DMS53 treated with DMSO at 0.1 percent for 48 hours (cell line): ENCODE measurements around the gene WNT9B.

ENCODE experiments used
- DNase-seq: peaks from one replicate; lab custom pipeline; 2025; ENCODE audit not compliant: unreplicated experiment; lab: John Stamatoyannopoulos, UW

Gene WNT9B, protein sequence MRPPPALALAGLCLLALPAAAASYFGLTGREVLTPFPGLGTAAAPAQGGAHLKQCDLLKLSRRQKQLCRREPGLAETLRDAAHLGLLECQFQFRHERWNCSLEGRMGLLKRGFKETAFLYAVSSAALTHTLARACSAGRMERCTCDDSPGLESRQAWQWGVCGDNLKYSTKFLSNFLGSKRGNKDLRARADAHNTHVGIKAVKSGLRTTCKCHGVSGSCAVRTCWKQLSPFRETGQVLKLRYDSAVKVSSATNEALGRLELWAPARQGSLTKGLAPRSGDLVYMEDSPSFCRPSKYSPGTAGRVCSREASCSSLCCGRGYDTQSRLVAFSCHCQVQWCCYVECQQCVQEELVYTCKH

DNA sequence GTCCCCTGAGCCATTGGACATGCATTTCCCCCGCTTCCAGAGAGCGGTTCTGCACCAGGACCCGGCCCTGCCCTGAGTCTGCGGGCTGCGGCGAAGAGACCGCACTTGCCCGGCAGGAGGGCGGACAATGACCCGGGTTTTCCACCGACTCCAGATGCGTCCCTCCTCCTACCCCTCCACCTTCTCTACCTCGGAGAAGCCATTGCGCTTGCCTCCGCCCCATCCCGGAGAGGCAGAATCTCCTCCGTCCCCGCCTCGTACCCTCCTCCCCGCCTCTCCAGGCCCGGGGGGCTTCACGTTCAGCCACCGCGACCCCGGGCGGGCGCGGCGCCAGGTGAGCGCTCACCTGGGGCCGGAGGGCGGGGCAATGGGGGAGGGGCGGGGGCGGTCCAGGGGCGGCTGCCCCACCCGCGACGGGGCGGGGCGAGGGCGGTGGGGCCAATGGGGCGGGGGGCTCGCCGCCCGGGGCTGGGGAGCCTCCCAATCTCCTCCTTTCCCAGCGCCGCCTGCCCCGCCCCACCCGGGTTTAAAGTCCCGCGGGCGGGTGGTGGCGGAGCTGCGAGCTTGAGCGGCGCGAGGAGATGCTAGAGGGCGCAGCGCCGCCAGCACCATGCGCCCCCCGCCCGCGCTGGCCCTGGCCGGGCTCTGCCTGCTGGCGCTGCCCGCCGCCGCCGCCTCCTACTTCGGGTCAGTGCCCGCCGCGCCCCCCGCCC, at the start of gene WNT9B:
Gene WNT9B, plus strand, starts transcription at position 555 of the 713 bp plus-strand sequence. Its CDS starts 56 bp downstream, at position 611.
- peak; percentile 55 for DNase-seq

DNA sequence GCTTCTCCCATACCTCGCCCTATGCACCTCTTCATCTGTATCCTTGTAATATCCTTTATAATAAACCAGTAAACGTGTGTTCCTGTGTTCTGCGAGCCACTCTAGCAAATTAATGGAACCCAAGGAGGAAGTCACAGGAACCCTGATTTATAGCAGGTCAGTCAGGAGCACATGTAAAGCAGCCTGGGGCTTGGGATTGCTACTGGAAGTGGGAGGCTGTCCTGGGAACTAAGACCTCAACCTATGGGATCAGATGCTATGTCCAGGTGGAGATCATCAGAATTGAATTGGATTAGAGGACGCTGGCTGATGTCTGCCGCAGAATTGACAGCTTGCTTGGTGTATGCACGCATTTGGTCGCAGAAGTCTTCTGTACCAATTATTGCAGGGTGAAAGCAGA, 48.6 kb upstream of the WNT9B start:
- DNase-seq = no peak

- no peak for DNase-seq
Observed at GRCh38 chr17:46803544-46803943, 47.8 kb upstream of the WNT9B start.

DNA sequence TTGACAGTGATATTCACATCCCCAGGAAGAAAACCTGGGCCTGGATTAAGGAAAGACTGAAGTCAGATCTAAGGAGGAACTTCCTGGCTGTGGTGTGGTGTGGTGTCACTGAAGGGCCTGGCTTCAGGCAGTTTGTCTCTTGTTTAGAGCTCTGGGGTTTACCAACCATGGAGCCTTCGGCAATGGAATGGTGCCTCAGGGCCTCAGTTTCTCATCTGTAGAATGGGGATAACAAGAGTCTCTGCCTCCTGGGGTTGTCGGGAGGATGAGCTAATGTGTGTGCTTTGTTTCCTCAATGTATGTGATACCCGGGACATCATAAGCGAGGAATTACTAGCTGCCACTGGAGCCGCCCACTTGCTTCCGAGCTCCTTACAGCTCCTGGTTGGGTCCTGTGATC, 45.6 kb upstream of the WNT9B start:
- no peak for DNase-seq

GRCh38 chr17:46809110-46809571, 42.2 kb upstream of the WNT9B start:
- DNase-seq = no peak

GRCh38 chr17:46810837-46811236, 40.5 kb upstream of the WNT9B start:
- no peak for DNase-seq

DNA sequence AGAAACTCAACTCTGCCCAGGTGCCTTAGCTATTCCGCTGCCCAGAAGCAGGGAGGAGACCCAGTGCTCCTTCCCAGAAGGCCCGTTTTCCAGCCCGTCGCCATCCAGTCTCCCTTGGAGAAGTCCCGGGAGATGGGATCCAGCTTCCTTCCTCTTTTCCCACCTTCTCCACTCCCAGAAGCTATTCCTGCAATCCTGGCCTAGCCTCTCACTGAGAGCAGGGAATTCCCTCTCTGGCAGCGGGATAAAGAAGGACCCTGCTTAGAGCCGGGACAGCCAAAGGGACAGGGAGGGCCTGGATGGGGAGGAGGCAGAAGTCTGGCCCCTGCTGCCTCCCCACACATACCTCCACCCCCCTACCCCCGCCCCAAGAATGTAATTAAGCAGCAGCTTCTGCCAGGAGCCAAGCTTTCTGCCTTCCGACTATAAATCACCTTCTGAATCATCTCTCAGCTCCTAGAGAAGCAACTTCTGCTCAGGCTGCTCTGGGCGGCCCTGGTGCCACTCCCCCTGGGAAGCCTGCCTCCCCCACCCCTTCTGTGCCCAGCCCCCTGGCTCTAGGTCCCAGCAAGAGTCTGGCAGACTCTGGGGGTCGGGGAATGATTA, 39.3 kb upstream of the WNT9B start:
- DNase-seq = no peak

GRCh38 chr17:46812624-46813318, 38.6 kb upstream of the WNT9B start:
- DNase-seq = no peak

DNA sequence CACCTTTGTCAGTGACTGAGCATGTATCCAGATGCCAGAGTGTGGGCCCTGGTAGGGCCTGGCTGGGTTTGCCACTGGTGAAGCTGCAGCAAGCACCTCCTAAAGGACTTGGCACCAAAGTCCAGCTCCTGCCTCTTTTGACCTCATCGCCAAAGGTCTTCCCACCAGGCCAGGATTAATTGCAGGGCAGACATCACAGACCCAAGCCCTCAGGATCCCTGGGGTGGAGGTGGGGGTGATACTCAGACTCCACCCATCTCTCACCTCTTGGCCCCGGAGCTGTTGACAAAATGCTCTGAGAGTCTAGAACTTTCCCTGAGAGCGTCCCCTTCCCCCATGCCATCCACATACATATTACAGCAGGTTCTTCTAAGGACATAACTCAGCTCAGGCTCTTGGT, 37.5 kb upstream of the WNT9B start:
- DNase-seq = no peak

DNA sequence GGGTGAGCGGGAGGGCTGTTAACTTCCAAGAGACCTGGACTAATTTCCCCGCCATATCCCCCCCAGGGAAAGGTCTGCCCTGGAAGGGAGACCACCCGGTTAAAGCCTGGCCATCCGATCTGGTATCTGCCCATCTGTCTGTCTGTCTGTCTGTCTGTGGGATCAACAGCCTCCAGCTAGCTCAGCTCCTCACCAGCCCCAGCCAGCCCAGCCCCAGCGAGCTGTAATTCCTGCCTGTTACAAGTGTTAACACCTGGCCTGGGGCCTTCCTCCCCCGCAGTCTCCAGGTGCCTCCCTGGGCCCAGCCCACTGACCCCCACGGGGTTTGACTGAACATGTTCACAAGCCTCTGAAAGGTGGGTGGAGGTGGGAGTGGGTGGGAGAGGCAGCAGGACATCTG, 36.9 kb upstream of the WNT9B start:
- DNase-seq = no peak

GRCh38 chr17:46815474-46816353, 35.7 kb upstream of the WNT9B start:
- DNase-seq = no peak

GRCh38 chr17:46817151-46817900, 34.1 kb upstream of the WNT9B start:
- no peak for DNase-seq

DNA sequence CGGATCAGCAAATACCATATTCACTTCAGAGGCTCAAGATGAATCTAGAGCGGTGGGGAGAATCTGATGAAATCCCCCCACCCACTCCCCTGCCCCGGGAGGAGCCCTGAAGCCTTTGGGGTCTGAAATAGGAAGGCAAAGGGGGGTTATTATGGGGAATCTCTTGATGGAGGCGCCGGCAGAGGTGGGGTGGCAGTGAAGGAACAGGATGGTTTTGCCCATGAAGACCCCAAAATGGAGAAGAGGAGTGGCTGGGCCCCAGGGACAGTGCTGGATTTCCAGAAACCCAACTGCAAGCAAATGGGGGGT, 33.5 kb upstream of the WNT9B start:
- DNase-seq = no peak

DNA sequence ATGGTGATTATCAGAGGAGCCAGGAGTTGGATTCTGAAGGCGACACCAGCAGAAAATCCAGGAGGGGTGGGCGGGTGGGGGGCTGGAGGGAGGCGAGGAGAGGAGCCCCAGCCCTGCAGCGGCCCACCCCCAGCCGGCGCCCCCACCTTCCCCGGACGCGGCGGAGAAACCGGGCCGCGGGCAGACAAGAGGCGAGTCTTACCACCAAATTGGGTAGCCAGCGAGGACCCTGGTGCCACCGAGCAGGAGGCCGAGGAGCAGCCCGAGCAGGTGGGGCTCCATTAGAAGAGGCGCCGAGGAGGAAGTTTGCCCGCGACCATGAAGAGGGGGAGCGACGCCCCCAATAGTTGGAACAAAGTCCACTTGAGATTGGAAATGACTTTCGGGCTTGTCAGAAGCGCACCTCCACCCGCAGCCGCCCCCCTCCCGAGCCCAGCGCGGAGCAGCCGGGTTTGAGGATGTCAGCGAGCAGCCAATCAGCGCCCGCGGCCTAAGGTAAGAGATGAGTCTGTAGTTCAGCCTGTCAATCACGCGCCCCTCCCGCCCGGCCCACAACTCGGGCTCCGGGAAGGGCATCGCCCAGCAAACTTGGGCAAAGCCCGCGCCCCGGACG, 33.0 kb upstream of the WNT9B start, which contains the start of gene WNT3:
Gene WNT3, minus strand, starts transcription at position 377 of the 613 bp plus-strand sequence. Its CDS starts 95 bp downstream, at position 282.
- peak; percentile 52 for DNase-seq

GRCh38 chr17:46818929-46819859, 32.2 kb upstream of the WNT9B start:
- DNase-seq = peak; percentile 48

DNA sequence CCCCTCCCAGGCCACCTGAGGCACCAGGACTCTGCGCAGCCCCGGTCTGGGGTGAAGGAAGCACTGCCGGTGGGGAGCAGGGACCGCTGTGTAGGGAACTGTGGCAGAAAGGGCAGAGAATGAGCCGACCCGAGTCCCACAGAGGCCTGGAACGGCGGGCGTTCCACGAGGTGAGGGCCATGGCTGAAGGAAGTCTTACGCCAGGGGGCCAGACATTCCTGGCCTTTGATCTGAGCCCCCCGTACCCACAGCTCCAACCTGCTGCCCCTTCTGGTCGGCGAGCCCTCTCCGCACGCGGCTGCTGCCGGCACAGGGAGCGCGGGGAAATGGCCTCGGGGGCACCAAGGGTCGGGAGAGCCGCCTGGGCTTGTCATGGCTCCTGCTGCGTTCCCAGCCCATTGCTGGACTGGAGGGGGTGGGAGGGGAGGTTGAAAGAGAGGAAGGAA, 31.5 kb upstream of the WNT9B start:
- DNase-seq = no peak

- DNase-seq = no peak
Observed at GRCh38 chr17:46820592-46821450, 30.6 kb upstream of the WNT9B start.
